Fibroblast of skin of abdomen (primary cell): ENCODE results near the gene MOB2.

ENCODE experiments used
- DNase-seq: peaks from one replicate; pipeline ENCODE4 v3.0.0-alpha.2; 2013

Gene MOB2

DNA sequence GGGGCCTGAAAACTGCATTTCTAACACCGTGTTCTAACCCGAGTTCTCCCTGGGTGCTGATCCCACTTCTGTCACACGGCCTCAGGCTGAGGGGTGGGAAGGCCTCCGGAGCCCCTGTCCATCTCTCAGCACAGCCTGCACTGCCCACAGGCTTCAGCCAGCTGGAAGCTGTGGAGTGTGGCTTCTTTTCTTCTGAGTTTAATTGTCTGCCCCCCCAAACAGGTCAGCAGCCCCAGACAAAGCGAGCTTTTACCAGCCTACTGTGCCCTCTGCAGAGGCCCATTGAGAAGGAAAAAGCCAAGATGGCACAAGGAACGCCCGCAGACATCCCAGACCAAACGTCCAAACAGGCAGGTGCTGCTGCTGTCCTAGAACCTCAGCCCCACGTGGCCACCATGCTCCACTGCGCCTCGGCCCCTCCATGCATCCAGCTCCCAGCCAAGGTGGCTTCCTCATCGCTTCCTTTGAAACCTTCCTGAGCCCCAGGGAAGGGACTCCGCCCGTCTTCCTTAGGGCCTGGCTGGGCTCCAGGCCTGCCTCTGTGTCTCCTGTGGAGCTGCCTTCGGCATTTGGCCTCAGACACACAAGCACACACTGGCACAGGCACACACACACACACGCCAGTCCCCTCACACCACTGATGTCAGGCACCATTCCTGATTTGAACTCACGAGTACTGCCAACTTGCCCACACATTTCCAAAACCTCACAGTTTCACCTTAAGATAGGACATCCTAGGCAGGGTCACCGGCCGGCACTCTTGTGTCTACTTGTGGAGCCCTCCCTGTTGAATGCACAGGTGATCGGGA lies 1.7 kb downstream of the MOB2 start:
- DNase-seq = no peak

DNA sequence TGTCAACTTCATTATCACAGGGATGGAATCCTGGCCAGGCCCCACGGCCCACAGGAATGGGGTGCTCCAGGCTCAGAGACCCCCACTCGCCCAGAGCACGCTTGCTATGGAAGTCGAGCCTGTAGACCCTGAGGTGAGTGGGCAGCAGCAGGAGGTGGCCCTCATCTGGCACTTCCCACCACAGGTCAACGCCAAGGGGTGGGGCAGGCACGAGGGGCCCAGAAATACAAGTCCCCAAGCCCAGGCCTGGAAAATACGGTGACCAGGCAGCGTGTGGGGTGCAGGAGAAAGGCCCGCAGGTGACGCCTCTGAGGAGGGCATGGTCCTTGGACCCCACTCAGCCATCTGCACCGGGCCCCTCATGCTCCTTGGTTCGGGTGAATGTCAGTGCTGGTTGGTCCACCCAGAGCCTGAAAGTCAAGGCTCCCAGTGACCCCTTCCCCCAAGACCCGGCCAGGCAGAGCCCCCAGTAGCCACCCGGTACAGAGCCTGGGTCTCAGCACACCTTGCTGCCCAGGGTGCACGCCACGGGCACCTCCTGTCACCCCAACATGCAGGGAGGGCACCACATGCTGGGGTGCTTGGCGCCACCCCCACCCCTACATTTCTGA lies 2.4 kb downstream of the MOB2 start:
- DNase-seq = no peak

DNA sequence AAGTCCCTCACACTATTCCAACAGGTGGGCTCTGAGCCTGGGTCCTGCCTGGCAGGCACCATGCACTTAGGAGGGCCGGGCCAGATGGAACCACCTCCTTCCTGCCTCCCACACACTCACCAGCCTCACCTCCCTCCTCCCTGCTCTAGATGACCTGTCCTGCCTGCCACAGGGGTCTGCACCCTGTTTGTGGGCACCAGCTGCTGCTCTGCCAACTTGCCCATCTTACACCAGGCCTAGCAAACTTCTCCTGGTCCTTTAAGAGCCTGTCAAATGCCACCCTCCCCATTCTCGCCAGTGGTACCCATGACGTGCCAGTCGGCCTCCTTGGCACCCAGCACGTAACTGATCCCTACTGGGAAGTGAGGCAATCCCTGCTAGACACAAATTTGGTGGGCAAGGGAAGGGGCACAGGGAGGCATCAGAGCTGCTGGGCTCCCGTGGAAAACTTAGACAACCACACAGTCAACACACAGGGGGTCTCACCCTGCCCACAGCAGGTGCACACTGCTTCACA lies 3.1 kb downstream of the MOB2 start:
- no peak for DNase-seq

DNA sequence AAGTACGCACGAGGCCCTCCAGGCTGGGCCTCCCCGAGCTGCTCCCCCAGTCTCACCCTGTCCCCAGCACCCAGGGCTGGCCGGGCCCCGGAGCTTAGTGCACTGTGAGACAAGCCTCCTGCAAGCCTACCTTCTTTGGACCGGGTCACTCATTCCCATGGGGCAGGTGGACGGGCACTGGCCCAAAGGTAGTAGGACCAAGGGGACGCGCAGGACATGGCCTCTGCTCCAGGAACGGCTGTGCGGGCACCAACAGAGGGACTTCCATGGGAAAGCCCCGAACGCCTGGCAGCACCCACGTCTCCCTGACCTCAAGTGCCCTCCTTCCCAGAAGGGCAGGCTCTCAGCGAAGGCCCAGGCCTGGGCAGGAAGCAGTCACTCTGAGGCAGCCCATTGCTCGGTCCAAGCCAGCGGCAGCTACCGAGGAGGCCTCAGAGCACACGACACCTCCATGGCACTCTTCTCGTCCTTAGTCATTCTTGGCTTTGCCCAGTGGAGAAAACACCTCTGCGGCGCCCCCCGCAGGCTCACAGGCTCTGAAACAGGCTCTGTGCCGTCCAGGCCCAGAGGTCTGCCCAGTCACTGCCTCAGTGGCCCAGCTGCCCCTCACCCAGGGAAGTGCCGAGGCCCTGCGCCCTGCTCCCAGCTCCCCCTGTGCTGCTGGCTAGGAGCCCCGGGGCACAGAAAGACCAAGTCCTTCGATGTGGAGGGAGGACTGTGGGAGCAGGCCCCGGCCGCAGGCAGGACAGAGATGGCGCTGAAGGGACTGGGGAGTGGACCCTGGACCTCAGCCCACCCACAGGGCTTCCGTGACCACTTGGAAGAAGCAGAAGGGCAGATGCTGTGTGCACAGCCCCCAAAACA lies 3.8 kb downstream of the MOB2 start:
- no peak for DNase-seq

DNA sequence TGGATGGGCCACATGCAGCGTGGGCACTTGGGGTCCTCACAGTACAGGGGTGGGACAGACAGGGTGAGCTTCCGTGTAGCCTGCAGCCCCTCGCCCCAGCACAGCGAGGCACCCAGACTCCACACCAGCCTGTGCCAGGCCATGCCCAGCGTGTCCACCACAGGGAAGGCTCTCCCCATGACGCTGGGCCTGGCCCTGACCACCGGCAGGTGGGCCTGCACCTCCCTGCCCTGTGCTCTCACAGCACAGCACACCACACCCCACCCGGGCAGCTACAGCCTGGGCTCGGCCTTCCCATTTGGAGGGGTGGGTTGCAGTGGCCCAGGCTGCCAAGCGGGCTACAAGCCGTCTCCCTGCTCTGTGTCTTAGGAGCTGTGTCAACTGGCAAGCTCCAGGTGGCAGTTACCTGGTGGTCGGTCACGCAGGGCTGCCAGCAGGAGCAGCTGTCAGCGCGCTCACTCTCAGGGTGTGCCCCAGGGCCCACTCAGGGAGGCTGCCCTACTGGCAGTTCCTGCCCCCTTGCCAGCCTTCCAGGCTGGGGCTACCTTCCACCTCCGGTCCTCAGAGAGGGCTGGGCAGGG lies 4.6 kb downstream of the MOB2 start:
- no peak for DNase-seq

DNA sequence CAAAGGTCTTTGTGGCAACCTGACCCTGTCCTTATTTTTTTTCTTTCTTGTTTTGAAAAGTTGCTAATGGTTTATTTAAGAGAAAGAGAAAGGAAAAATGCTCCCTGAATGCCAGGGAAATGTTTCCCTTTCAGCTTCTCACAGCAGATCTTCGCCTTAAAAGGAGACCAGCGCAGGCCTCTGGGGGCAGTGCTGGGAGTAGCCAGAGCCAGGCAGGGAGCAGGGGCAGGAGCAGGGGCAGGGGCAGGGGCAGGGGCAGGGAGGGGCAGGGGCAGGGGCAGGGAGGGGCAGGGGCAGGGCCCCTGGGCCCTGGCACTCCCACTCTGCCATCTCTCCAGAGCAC lies 5.1 kb downstream of the MOB2 start:
- no peak for DNase-seq

DNA sequence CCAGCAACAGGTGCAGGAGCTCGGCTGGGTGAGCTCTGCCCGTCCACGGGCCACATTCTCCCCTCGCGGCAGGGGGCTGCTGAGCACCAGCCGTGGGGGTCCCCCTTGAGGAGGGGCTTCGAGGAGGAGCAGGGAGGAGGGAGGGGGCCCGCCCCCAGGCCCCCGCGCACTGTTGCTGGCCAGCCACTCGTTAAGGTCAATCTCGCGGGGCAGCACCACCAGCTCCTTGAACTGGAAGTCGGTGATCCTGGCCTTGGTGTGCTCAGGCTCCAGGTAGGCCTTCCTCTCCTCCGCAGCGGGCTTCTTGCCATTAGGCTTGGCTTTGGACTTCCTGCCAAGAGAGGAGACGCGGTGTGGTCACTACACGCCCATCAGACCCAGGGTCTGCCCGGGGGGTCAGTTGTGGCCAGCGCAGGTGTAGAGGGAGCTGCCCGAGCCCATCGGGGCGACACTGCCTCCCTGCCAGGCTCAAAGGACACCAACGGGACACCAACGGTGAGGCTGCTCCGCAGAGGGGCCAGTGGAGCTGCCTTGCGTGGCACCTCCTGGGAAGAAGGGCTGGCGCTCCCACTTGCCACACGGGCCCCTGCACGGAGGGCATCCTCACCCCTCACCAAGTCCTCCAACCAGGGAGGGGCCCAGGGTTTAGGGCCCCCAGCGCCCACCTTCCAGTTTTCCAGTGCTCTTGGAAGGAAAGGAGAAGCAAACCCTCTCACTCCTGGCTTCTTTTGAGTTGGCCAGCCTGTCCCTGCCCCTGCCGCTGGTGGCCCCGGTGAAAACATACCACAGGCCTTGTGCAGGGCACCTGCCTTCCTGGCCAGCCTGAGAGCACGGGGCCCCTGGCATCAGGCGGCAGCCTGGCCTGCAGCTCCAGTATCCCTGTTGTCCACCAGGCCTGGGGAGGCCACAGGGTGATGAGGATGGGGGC lies 5.8 kb downstream of the MOB2 start:
- DNase-seq = no peak

DNA sequence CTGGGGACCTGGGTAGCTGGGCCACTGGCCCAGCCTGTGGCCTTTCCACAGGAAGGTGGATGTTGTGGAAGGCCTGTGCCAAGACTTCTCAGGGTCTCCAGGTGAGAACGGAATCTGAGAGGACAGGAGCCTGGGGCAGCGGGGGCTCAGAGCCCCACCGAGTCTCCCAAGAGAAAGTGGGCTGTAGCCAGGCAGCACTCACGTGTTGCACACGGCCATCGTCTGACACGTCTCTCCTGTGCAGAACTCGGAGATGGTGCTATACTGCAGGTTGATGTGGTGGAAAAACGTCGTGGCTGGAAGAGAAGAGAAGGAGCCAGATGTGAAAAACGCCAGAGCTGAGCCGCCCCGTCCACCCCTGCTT lies 6.4 kb downstream of the MOB2 start:
- no peak for DNase-seq

DNA sequence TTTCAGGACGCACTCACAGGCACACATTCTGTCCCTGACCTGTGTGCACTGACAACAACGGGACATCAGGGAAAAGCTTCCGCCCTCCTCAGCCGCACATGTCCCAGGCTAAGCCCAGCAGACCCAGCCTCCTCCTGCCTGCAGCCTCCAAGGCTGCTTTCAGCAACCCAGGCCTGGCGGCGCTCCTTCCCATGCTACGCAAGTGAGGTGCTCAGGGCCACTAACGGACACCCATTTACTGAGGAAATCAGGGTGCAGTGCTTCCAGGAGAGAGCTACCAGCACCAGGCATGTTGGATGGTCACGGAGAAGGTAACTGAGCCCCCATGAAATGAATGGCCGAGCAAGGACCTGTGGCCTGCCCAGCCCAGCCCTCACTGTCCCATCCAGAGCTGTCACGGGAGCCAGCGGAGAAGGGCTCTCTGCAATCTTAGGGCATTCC lies 6.9 kb downstream of the MOB2 start:
- DNase-seq = no peak

DNA sequence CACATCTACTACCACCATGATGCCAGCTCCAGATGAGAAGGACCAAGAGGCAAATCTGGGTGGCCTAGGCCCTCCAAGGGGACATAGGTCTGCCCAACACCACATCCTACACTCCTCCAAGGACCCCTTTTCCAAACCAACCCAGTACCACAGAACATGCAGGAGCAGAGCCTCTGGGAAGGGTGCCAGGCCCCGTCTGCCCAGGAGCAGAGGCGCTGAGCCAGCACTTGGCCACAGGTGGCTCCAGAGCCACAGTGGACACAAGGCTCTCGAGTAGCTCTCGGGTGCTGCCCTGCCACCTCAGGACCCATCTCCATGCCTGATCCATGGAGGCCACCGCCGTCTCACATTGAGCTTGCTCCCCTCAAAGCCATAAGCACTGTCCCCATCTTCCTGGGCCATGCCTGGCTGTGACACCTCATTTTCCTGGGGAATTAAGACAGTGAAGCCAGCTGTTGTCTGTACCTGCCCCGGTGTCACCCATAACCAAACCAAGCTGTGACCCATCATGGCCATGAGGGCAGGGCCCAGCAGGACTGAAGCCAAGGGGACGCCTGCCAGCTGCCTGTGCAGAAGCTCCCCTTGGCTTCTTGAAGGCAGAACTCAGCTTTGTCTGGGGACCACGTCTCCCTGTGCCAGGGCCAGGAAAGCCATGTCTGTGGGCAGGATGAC lies 7.4 kb downstream of the MOB2 start:
- DNase-seq = no peak

DNA sequence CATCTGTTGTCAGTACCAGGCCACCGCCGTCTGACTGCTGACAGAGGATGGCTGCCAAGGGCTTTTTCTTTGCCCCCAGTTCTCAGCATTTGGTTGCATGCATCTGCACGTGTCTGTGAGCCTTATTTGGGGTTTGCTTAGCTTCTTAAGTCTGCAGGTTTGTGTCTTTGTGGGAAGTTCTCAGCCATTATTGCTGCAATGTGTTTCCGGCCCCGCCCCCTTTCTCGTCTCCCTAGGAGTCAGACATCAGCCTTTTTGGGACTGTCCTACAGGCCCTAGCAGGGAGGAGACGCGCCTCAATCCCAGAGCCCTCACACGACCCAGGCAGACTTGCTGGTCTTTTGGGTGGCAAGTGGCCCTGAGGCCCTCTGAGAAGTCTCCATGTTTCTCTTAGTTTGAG lies 8.0 kb downstream of the MOB2 start:
- DNase-seq = no peak

DNA sequence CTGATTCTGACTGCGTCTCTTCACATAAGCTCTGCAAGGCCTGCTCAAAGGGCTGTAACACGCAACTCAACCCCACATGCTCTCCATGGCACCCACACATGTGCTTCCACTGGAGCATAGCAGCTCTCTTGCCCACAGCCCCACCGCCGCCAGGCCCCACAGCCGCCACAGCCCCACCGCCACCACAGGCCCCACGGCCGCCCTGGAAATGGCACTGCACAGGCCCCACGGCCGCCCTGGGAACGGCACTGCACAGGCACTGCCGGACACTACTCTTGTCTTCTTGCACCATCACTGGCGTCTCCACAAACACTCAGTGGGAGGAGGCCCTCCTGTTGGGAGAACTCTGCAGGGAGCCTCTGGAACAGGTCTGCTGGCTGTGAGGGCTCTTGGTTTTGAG lies 8.6 kb downstream of the MOB2 start:
- DNase-seq = no peak

DNA sequence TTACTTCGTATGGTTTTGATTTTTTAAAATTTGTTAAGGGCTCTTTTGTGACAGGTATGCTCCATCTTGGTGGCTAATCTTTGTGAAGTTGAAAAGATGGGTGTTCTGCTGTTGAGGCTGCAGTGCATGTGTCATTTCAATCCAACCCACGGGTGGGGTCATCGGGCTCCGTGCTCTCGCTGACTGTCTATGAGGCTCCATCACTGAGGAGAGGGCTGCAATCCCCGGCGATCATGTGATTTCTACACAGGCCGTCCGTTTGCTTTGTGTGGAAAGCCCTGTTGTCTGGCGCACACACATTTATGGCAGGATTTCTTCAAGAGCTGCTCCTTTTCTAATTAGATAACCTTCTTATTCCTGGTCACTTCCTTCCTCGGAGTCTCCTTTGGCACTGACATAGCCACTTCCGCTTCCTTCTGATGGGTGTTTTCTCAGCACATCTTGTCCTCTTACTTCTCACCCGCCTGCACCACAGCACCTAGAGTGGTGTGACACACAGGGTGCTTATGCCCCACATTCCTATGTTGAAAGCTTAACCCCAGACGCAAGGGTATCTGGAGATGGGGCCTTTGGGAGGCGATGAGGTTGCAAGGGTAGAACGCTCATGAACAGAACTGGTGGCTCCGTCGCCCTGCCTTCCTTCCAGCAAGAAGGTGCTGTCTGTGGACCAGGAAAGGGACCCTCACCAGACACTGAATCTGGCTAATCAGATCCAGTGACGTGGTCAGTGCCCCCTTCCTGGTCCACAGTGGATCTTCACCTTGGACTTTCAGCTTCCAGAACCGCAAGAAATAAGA lies 9.4 kb downstream of the MOB2 start:
- DNase-seq = no peak

DNA sequence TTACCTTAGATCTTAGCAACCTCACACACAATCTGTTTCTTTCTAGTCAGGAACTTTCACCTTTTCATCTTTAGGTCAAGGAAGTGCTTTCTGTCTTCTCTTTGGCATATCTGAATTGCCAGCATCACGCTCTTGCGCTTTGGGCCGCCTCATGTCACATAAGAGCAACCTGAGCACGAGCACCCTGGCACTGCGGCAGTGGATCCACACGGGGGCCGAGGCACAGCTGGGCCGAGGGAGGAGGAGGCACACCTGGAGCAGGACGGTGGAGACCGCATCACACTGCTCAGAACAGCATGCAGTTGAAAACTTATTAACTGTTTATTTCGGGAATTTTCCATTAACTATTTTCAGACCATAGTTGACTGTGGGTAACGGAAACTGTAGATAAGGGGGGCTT lies 10.7 kb downstream of the MOB2 start:
- DNase-seq = no peak

DNA sequence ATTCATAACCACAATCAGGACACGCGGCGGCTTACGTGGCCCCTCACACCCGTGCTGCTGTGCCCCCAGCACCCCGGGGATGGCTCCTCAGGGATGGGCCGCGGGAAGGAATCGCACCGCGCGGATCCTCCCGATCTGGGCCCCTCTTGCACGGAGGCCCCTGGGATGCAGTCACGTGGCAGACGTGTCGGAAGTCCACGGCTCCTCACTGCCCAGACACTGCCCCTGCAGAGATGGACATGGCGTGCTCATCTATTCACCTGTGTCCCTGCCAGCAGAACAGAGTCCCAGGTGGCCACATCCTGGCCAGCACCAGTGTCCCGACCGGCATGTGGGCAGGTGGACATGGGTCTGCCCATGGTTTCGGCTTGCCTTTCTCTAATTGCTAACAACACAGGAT lies 12.8 kb downstream of the MOB2 start:
- no peak for DNase-seq

DNA sequence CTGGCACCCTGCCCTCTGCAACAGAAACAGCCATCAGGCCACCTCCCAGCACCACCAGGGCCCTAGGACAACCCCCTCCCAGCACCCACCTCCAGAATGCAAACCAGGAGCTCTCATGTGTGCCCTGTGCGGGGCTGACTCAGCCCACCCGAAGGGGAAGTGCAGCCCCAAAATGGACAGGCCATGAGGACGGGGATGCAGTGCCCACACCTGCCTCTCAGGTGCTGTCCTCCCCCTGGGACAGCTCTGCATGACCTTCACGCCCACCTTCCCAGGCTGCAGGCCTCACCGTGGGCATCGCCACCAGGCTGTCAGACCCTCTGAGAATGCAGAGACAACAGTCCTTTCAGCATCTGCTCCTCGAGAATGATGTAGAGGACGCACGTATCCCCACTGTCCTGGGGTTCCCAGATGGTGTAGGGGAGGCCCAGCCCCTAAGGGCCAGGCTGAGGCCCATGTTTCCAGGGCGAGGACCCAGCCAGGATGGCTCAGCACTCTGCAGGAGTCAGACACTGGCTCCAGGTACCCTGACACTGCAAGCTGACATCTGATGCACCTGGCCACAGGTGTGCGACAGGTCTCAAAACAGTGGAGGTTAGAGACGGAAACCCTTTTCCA lies 13.5 kb downstream of the MOB2 start:
- no peak for DNase-seq

DNA sequence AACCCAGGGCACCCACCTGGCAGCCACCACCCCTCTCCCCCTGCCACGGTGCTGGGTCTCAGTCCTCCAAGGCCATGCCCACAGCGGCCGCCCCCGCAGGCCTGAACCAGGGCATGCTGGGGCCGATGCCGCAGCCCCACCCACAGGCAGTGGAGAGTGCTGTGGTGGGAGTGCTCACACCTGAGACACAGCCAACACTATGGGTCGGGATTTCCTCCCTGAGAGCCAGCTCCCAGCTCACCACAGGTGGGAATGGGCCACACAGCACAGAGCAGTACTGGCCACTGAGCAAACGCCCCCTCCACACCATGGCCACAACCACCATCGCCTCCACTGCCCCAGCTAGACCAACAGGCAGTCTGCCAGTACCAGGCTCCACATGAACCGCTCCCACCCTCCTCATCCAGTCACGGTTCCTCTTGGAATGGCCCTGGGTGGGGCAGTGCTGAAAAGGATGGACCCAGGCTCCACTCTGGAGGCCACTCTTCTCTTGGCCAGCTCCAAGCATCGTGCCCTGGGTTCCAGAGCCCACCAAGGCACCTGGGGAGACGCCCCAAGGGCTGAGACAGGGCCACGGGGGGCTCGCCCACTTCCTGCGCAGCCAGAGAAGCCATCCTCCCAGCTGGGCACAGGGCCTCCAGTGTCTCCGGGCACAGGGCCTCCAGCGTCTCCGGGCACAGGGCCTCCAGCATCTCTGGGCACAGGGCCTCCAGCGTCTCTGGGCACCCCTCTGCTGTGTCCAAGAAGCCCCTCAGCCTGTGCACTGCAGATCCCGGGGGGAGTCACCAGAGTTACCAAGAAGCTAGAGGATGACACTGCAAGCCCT lies 14.2 kb downstream of the MOB2 start:
- DNase-seq = no peak

DNA sequence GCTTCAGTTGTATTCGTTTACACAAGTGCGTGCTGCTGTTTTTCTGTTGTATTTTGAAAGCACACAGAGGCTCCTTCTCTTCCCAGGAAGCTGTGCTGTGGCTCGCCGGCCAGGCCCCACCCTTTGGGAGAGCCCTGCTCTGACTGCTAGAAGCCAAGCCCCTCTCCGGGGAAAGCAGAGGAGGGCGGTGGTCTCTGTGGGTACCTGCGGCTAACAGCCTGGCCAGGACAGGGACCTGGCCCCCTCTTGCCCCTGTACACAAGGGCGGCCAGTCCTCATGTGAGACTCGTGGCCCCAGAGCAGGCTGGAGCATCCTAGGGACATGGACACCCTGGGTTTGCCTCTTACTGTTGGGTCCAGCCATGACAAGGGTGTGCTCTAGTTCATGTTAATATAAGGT lies 14.8 kb downstream of the MOB2 start:
- no peak for DNase-seq
